ENCODE results near the gene RASGRP1. TPM values are rescaled to one million over a fixed set of nuclear protein-coding genes. Genes with fewer than 3 reads are reported as not detected.

The RASGRP1 gene
- total RNA-seq, 1 experiment from 2014 or later, result not detected

DNA sequence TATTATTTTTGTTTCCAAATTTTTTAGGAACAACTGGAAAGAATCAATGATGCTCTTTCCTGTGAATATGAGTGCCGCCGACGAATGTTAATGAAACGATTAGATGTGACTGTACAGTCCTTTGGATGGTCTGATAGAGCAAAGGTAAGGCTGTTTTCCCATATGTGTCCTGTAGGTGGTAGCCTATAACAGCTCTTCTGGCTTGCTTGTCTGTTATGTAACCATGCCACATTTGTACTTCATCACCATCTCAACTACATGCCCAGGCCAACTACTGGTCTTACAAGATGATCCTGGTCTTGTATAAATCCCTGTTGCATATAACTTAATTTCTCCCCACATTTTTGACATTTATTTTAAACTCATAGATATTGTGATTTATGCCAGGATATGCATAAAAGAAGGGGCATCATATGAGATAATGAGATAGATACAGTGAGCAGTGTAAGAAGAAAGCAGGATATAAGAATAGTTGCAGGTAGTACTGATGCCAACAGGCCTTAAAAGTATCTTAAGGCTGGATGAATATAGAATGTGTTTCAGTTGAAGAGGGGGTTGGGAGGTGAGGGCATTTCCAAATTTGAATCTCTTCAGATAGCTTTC, 90.4 kb downstream of the RASGRP1 start:
- peaks cover 43% of the 10 kb centered on the region for H3K36me3 Mint-ChIP-seq (ENCODE audit: insufficient read depth, unreplicated experiment)
- H3K9me3 Mint-ChIP-seq (ENCODE audit: unreplicated experiment), result no peaks in the 10 kb centered on the region
- BruUV-seq (replicated peaks), result no TSS peak
- CTCF ChIA-PET, result interaction anchor here (0.6 to 2.2 kb wide), 24 partner anchors 11 to 504 kb away, joined by 3 to 34 read pairs (median 4); partner anchors contain the start of gene FAM98B
- H3K4me3 Mint-ChIP-seq (ENCODE audit: unreplicated experiment), result no peak overlapping the region
- H3K27me3 Mint-ChIP-seq (ENCODE audit: insufficient read depth, unreplicated experiment), result no peaks in the 10 kb centered on the region
- intact Hi-C loops (cut with micrococcal nuclease), result loop anchor here (1.0 to 5.0 kb wide), 4 partner anchors 34 to 209 kb away; partner anchors contain the start of gene RASGRP1
- H3K4me1 Mint-ChIP-seq (ENCODE audit: insufficient read depth, unreplicated experiment), result peaks cover 6% of the 10 kb centered on the region
- TF ChIP-seq, protein P1, sequence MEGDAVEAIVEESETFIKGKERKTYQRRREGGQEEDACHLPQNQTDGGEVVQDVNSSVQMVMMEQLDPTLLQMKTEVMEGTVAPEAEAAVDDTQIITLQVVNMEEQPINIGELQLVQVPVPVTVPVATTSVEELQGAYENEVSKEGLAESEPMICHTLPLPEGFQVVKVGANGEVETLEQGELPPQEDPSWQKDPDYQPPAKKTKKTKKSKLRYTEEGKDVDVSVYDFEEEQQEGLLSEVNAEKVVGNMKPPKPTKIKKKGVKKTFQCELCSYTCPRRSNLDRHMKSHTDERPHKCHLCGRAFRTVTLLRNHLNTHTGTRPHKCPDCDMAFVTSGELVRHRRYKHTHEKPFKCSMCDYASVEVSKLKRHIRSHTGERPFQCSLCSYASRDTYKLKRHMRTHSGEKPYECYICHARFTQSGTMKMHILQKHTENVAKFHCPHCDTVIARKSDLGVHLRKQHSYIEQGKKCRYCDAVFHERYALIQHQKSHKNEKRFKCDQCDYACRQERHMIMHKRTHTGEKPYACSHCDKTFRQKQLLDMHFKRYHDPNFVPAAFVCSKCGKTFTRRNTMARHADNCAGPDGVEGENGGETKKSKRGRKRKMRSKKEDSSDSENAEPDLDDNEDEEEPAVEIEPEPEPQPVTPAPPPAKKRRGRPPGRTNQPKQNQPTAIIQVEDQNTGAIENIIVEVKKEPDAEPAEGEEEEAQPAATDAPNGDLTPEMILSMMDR (IDR thresholded peaks at IDR 0.05; ENCODE audit: unreplicated experiment), result peak; percentile 63
- POLR2A ChIA-PET, result interaction anchor here (0.6 kb wide), 1 partner anchor 23 kb away, joined by 3 read pairs; no protein-coding TSS in a partner anchor
- peak; percentile 61 for DNase-seq (ENCODE audit: unreplicated experiment)
- no peak overlapping the region for H3K27ac Mint-ChIP-seq (ENCODE audit: low read depth, unreplicated experiment)

DNA sequence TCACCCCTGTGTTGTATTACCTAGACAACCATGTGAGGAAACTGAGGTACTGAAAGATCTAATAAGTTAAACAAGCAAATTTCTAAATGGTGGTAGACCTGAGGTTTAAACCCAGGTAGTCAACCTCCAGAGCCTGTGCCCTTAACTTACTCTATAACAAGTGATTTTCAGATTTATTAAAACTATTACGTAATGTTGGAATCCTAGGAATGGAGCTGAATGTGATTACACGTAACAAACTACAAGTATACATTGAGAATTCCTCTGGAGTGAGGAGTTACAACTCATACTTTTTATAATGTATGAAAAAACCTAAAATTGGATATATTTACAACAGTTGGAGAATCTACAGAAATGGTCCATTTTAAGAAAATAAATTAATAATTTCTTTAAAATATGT, 92.6 kb downstream of the RASGRP1 start:
- ChIA-PET CTCF (interaction anchor here (1.4 to 2.5 kb wide), 5 partner anchors 32 to 227 kb away, joined by 12 to 19 read pairs (median 13); no protein-coding TSS in a partner anchor), POLR2A (interaction anchor here (0.9 to 1.8 kb wide), 2 partner anchors 17 to 176 kb away, joined by 3 to 9 read pairs; partner anchors contain the start of gene FAM98B)
- Mint-ChIP-seq H3K4me3 (ENCODE audit: unreplicated experiment) (no peak overlapping the region), H3K27ac (ENCODE audit: low read depth, unreplicated experiment) (no peak overlapping the region), H3K9me3 (ENCODE audit: unreplicated experiment) (no peaks in the 10 kb centered on the region), H3K4me1 (ENCODE audit: insufficient read depth, unreplicated experiment) (peaks cover 6% of the 10 kb centered on the region), H3K27me3 (ENCODE audit: insufficient read depth, unreplicated experiment) (no peaks in the 10 kb centered on the region), H3K36me3 (ENCODE audit: insufficient read depth, unreplicated experiment) (peaks cover 40% of the 10 kb centered on the region)
- intact Hi-C loops (cut with micrococcal nuclease), result loop anchor here (5.0 kb wide), 1 partner anchor 90 kb away; the partner anchor contains the start of gene RASGRP1
- no TSS peak for BruUV-seq (replicated peaks)
- TF ChIP-seq, protein P1 (IDR thresholded peaks at IDR 0.05; ENCODE audit: unreplicated experiment), result no peak
- no peak for DNase-seq (ENCODE audit: unreplicated experiment)

DNA sequence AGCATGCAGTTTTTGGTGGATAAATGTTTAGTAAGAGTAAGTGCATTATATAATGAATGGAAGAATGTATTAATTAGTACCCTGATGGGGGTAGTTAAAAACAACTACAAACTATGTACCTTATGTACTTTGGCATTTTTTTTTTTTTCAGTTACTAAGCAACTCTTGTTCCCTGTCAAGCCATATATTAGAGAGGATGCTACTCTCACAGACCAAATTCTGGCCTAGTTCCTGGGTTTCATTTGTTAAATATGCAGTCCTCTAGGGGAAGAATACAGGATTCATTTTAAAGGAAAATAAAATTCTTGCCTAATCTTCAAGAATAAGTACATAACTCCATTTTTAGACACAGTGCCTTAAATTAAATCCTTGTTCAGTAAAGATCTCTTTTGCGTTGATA, 93.8 kb downstream of the RASGRP1 start:
- no TSS peak for BruUV-seq (replicated peaks)
- no peak overlapping the region for H3K27ac Mint-ChIP-seq (ENCODE audit: low read depth, unreplicated experiment)
- ChIA-PET CTCF (interaction anchor here (0.7 to 4.1 kb wide), 7 partner anchors 16 to 229 kb away, joined by 3 to 19 read pairs (median 4); partner anchors contain the start of gene RASGRP1), POLR2A (interaction anchor here (1.8 kb wide), 1 partner anchor 17 kb away, joined by 13 read pairs; the partner anchor contains the start of gene FAM98B)
- H3K4me3 Mint-ChIP-seq (ENCODE audit: unreplicated experiment), result no peak overlapping the region
- H3K9me3 Mint-ChIP-seq (ENCODE audit: unreplicated experiment), result no peaks in the 10 kb centered on the region
- no peaks in the 10 kb centered on the region for H3K27me3 Mint-ChIP-seq (ENCODE audit: insufficient read depth, unreplicated experiment)
- peaks cover 34% of the 10 kb centered on the region for H3K36me3 Mint-ChIP-seq (ENCODE audit: insufficient read depth, unreplicated experiment)
- TF ChIP-seq, protein P1 (IDR thresholded peaks at IDR 0.05; ENCODE audit: unreplicated experiment), result no peak
- intact Hi-C loops (cut with micrococcal nuclease), result loop anchor here (5.0 kb wide), 1 partner anchor 91 kb away; the partner anchor contains the start of gene RASGRP1
- DNase-seq (ENCODE audit: unreplicated experiment), result no peak
- H3K4me1 Mint-ChIP-seq (ENCODE audit: insufficient read depth, unreplicated experiment), result peaks cover 6% of the 10 kb centered on the region

DNA sequence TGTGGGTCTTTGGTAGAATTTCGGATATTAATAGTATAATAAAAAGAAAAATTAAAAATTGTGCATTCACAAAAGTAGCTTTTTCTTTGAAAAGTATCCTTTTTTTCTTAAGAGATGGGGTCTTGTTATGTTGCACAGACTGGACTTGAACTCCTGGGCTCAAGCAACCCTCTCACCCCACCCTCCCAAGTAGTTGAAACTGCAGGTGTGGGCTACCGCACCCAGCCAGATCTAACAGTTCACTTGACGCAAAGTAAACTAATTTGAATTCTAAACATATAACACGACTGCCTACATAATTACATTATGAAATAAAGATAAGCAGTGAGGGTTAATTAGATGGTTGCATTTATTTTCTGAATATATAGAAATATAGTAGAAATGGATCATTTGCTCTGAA, 99.9 kb downstream of the RASGRP1 start:
- intact Hi-C loops (cut with micrococcal nuclease), result no loop called here
- Mint-ChIP-seq H3K9me3 (ENCODE audit: unreplicated experiment) (no peaks in the 10 kb centered on the region), H3K27ac (ENCODE audit: low read depth, unreplicated experiment) (no peak overlapping the region), H3K4me3 (ENCODE audit: unreplicated experiment) (no peak overlapping the region), H3K4me1 (ENCODE audit: insufficient read depth, unreplicated experiment) (peaks cover 9% of the 10 kb centered on the region), H3K36me3 (ENCODE audit: insufficient read depth, unreplicated experiment) (peaks cover 12% of the 10 kb centered on the region), H3K27me3 (ENCODE audit: insufficient read depth, unreplicated experiment) (no peaks in the 10 kb centered on the region)
- TF ChIP-seq, protein P1 (IDR thresholded peaks at IDR 0.05; ENCODE audit: unreplicated experiment), result no peak
- DNase-seq (ENCODE audit: unreplicated experiment), result no peak
- ChIA-PET CTCF (interaction anchor here (0.6 to 2.4 kb wide), 6 partner anchors 24 to 352 kb away, joined by 3 to 6 read pairs (median 4); no protein-coding TSS in a partner anchor), POLR2A (interaction anchor here (1.1 to 2.7 kb wide), 2 partner anchors 10 to 24 kb away, joined by 3 to 31 read pairs; partner anchors contain the start of gene FAM98B)
- BruUV-seq (replicated peaks), result no TSS peak
